Panc1 (cell line): Measurements from ENCODE around the gene MLKL. TPM values are rescaled to one million over a fixed set of nuclear protein-coding genes. Genes with fewer than 3 reads are reported as not detected.

ENCODE experiments used
- ATAC-seq: fragments of 200-7000 bp; cut with Tn5 transposase; 2 replicates; pipeline ENCODE4 v1.9.1; 2020; ENCODE audit warnings: mild to moderate bottlenecking, moderate library complexity
- BruUV-seq: library from RNA; stranded (reverse); fragments of 400-500 nt; replicated peaks from 2 replicates; lab custom pipeline; 2021; lab: Mats Ljungman, UMichigan
- CTCF ChIA-PET: fragments of 300-600 bp; sonication (Branson Sonifier 250); formaldehyde crosslinking; loops from one replicate; lab custom pipeline; 2022; ENCODE audit warnings: antibody characterized with exemption; lab: Charles Lee
- POLR2A ChIA-PET: fragments of 300-600 bp; sonication (Branson Sonifier 250); formaldehyde crosslinking; loops from one replicate; lab custom pipeline; 2022; ENCODE audit warnings: antibody characterized with exemption; lab: Charles Lee
- DNase-seq: peaks from one replicate; pipeline ENCODE4 v3.0.0-alpha.2; 2010; ENCODE audit warnings: low read depth, low spot score
- H3K27ac ChIP-seq: 2 replicates; pipeline ENCODE4 v1.5.1; 2011; ENCODE audit warnings: mild to moderate bottlenecking, low read length, inconsistent platforms
- H3K27me3 ChIP-seq: fragments of 200-500 bp; sonication (Bioruptor generic); 2 replicates; pipeline ENCODE4 v1.6.0; 2014; ENCODE audit warnings: low read length, inconsistent platforms; ENCODE audit not compliant: control insufficient read depth, insufficient read depth
- H3K36me3 ChIP-seq: fragments of 200-500 bp; sonication (Bioruptor generic); 2 replicates; pipeline ENCODE4 v1.5.1; 2014; ENCODE audit warnings: inconsistent platforms, mild to moderate bottlenecking, low read length, moderate library complexity; ENCODE audit not compliant: control insufficient read depth, insufficient read depth
- H3K4me1 ChIP-seq: 2 replicates; pipeline ENCODE4 v1.5.1; 2011; ENCODE audit warnings: inconsistent platforms, mild to moderate bottlenecking, low read length, moderate library complexity; ENCODE audit not compliant: control insufficient read depth, insufficient read depth
- H3K4me3 ChIP-seq, 2 experiments: 2 replicates each; pipeline ENCODE4 v1.5.1; 2011 to 2012; ENCODE audit warnings: low read depth in 2 of 2, low read length in 2 of 2, mild to moderate bottlenecking in 2 of 2, inconsistent platforms in 1 of 2, moderate library complexity in 1 of 2
- H3K9me3 ChIP-seq: fragments of 200-500 bp; sonication (Bioruptor generic); 2 replicates; pipeline ENCODE4 v1.5.1; 2014; ENCODE audit warnings: low read depth, mild to moderate bottlenecking, inconsistent platforms, low read length, moderate library complexity; ENCODE audit not compliant: control insufficient read depth, insufficient read depth
- CTCF ChIP-seq: fragments of 450-650 bp; IDR thresholded peaks from 2 replicates; pipeline ENCODE4 v1.5.1; 2017; ENCODE audit warnings: mild to moderate bottlenecking
- POLR2AphosphoS5 ChIP-seq: IDR thresholded peaks from 2 replicates; pipeline ENCODE4 v1.6.1; 2012; ENCODE audit warnings: mild to moderate bottlenecking, low read depth, low read length, moderate library complexity
- SIN3A ChIP-seq: IDR thresholded peaks from 2 replicates; pipeline ENCODE4 v1.6.1; 2012; ENCODE audit warnings: low read depth, mild to moderate bottlenecking, low read length, moderate library complexity, borderline replicate concordance; ENCODE audit not compliant: insufficient read depth
- TCF7L2 ChIP-seq: IDR thresholded peaks from 2 replicates; pipeline ENCODE4 v1.6.1; 2011; ENCODE audit warnings: mild to moderate bottlenecking, low read depth, low read length, inconsistent platforms
- in situ Hi-C: cut with HindIII; loops from 2 replicates; pipeline ENCODE4 v1.10.0; 2016; ENCODE audit warnings: low sequenced_read_pairs, low pct_unique_long_range_greater_than_20kb
- intact Hi-C: fragments of 100-400 bp; cut with micrococcal nuclease; formaldehyde crosslinking; loops from one replicate; pipeline ENCODE4 v1.10.0; 2022; ENCODE audit not compliant: unreplicated experiment
- total RNA-seq: library from RNA; stranded (reverse); gene quantifications from one replicate; pipeline ENCODE4 v1.2.1, GENCODE V29; 2021; ENCODE audit not compliant: unreplicated experiment
- TF ChIP-seq, protein P1 (sequence below), 2 experiments: IDR thresholded peaks; 2 replicates each; pipeline ENCODE4 v1.6.1; 2011 to 2012; ENCODE audit warnings: low read depth in 2 of 2, control low read depth in 1 of 2, low read length in 1 of 2, mild to moderate bottlenecking in 1 of 2, moderate library complexity in 1 of 2; ENCODE audit not compliant: insufficient read depth in 1 of 2

The MLKL gene
- total RNA-seq, 1 experiment from 2014 or later: 4.8 TPM

- ChIA-PET POLR2A (no interaction called here), CTCF (no interaction called here)
- DNase-seq (no peak), ATAC-seq (no peak)
- BruUV-seq: no TSS peak
- H3K27ac ChIP-seq: no peak overlapping the region
- in situ Hi-C loops: no loop called here
- intact Hi-C loops: no loop called here
- H3K36me3 ChIP-seq: no peaks in the 10 kb centered on the region
- no peaks in the 10 kb centered on the region for H3K4me1 ChIP-seq
- TF ChIP-seq CTCF (no peak), POLR2AphosphoS5 (no peak), SIN3A (no peak), TCF7L2 (no peak)
- TF ChIP-seq, protein P1, sequence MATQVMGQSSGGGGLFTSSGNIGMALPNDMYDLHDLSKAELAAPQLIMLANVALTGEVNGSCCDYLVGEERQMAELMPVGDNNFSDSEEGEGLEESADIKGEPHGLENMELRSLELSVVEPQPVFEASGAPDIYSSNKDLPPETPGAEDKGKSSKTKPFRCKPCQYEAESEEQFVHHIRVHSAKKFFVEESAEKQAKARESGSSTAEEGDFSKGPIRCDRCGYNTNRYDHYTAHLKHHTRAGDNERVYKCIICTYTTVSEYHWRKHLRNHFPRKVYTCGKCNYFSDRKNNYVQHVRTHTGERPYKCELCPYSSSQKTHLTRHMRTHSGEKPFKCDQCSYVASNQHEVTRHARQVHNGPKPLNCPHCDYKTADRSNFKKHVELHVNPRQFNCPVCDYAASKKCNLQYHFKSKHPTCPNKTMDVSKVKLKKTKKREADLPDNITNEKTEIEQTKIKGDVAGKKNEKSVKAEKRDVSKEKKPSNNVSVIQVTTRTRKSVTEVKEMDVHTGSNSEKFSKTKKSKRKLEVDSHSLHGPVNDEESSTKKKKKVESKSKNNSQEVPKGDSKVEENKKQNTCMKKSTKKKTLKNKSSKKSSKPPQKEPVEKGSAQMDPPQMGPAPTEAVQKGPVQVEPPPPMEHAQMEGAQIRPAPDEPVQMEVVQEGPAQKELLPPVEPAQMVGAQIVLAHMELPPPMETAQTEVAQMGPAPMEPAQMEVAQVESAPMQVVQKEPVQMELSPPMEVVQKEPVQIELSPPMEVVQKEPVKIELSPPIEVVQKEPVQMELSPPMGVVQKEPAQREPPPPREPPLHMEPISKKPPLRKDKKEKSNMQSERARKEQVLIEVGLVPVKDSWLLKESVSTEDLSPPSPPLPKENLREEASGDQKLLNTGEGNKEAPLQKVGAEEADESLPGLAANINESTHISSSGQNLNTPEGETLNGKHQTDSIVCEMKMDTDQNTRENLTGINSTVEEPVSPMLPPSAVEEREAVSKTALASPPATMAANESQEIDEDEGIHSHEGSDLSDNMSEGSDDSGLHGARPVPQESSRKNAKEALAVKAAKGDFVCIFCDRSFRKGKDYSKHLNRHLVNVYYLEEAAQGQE (IDR thresholded peaks at IDR 0.05; ENCODE audit: insufficient read depth in 1 of 2, low read depth in 2 of 2, low read length in 1 of 2): no peak
- no peaks in the 10 kb centered on the region for H3K27me3 ChIP-seq
- no peaks in the 10 kb centered on the region for H3K9me3 ChIP-seq
- H3K4me3 ChIP-seq: no peak overlapping the region
Observed at GRCh38 chr16:74732707-74733350, 32.2 kb upstream of the MLKL start.

DNA sequence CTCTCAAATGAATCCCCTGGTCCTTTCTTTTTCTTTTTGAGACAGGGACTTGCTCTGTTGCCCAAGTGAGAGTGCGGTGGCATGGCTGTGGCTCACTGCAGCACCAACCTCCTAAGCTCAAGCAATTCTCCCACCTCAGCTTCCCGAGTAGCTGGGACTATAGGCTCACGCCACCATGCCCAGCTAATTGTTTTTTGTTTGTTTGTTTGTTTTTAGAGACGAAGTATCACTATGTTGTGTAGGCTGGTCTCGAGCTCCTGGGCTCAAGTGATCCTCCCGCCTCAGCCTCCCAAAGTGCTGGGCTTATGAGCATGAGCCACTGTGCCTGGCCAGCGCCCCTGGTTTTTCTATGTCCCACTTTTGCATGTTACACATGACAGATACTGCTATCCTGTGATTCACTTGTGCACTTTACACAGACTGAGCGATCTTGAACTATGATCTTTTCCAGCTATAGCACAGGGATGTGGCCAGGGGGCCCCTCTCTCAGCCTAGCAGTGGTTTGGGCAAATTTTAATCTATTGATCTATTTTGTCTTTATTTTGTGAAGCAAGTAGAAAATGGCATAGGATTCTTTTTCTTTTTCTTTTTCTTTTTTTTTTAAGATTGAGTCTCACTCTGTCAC is 31.3 kb upstream of the MLKL start:
- POLR2A ChIA-PET: no interaction called here

More for the DNA sequence above, 31.3 kb upstream of the MLKL start:
- no TSS peak for BruUV-seq
- in situ Hi-C loops (no loop called here), intact Hi-C loops (no loop called here)
- no peaks in the 10 kb centered on the region for H3K9me3 ChIP-seq
- no peaks in the 10 kb centered on the region for H3K27me3 ChIP-seq
- H3K4me3 ChIP-seq: no peak overlapping the region
- H3K4me1 ChIP-seq: no peaks in the 10 kb centered on the region
- CTCF ChIA-PET: no interaction called here
- DNase-seq (no peak), ATAC-seq (no peak)
- H3K27ac ChIP-seq: no peak overlapping the region
- TF ChIP-seq CTCF (no peak), TCF7L2 (no peak), SIN3A (no peak), POLR2AphosphoS5 (no peak)
- TF ChIP-seq, protein P1 (IDR thresholded peaks at IDR 0.05; ENCODE audit: insufficient read depth in 1 of 2, low read depth in 2 of 2, low read length in 1 of 2): no peak
- no peaks in the 10 kb centered on the region for H3K36me3 ChIP-seq
